NCI-H1417 treated with DMSO at 0.1 percent for 48 hours (cell line): ENCODE data around the gene CEP192.

Experiments used
- DNase-seq: peaks from one replicate; lab custom pipeline; 2025; lab: John Stamatoyannopoulos, UW

CEP192 gene

GRCh38 chr18:13145636-13146190 lies 154.6 kb downstream of the CEP192 start:
- no peak for DNase-seq

DNA sequence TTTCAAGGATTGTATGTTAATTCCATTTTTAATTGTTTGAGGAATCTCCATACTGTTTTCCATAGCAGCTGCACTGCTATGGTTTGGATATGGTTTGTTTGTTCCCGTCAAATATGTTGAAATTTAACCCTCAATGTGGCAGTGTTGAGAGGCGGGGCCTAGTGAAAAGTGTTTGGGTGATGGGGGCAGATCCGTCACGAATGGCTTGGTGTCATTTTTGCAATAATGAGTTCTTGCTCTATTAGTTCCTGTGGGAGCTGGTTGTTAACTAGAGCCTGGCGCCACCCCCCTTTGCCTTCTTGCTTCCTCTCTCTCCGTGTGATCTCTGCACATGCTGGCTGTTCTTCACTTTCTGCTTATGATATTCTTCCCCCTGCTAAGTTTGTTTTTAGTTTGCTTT lies 156.0 kb downstream of the CEP192 start:
- peak; percentile 25 for DNase-seq

DNA sequence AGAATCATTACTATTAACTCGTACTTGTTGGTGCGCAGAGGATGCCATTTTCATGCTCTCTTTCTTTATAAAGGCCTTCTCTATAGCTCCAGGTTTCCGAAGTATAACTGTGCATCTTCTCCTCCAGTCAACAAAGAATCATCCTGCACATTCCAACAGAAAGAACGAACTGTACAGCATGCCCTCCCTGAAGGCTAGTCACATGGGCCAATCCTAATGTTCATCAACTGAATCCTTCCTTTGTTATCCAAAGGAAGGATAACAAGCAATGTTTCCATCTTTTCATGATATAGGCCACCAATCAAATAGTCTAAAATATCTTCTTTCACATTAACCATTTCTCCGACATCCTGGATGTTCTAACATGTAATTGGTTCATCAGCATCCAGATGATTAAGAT lies 160.5 kb downstream of the CEP192 start:
- DNase-seq = no peak

DNA sequence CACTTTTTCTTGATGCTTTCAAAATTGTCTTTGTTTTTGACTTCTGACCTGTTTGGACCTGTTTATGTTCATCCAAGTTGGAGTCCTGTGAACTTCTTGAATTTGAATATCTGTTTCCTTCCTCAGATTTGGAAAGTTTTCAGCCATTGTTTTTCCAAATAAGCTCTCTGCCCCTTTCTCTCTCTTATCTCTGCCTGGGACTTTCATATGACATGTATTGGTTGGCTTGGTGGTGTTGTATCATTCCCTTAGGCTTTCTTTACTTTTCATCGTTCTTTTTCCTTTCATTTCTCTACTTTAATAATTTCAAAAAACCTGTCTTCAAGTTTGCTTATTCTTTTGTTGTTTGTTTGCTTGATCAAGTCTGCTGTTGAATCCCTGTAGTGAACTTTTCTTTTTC lies 167.3 kb downstream of the CEP192 start:
- DNase-seq = no peak

DNA sequence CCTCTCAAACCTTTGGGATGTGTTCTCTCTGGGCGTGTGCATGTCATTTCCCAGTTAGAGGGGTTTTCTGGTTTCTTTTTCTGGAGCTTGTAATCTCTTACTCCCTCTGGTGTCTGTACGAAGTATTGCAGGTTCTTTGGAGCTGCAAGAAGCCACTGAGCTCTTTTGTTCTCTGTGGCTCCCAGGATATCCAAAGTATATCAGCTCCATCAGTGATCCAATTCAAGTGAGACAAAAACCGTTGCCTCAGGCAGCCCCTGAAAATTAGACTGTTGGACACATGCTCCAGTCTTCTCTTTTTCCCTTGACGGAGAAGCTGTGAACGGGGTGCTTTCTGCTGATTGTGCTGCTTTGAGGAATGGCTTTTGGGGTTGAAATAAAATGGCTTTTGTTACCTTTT lies 168.4 kb downstream of the CEP192 start:
- no peak for DNase-seq

DNA sequence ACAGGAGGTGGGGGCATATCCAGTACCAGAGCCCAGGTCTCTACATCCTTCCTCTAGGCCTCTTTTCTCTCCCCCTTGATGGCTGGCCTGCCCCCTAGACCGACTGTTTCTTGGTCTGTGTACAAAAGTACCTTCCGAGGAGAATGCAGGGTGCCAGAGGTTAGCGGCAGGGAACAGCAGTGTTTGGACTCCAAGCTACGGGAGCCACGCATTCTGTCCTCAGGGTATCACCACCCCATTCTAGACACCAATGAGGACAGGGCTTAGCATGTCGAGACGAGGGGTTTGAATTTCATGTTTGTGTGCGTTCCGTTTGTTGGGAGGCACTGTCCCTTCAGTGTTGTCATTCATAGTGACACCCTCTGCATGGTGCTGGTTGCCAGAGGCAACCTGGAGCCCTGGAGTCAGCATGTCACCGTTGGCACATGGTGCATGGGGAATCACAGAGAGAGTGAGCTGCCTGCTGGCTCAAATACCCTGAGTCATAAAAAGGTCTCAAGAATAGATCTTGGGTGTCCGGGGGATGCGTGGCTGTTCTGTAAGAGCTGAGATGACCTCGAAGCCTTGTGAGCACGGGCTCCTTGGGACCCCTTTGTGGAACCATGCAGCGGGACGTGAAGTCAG lies 170.2 kb downstream of the CEP192 start:
- DNase-seq = no peak

GRCh38 chr18:13163167-13163927 lies 172.2 kb downstream of the CEP192 start:
- no peak for DNase-seq

- no peak for DNase-seq
Measured at GRCh38 chr18:13164406-13164805, 173.2 kb downstream of the CEP192 start.

GRCh38 chr18:13165636-13166423 lies 174.7 kb downstream of the CEP192 start:
- DNase-seq = no peak

- DNase-seq = no peak
Measured at GRCh38 chr18:13173578-13174145, 182.5 kb downstream of the CEP192 start.
